ENCODE data around the gene SNRPA. TPM values are rescaled to one million over a fixed set of nuclear protein-coding genes. Genes with fewer than 3 reads are reported as not detected.
A peak's percentile ranks its signal among the peaks of the same experiment; 100 is the strongest.

Gene SNRPA
- total RNA-seq, 1 experiment from 2014 or later: 225 TPM

DNA sequence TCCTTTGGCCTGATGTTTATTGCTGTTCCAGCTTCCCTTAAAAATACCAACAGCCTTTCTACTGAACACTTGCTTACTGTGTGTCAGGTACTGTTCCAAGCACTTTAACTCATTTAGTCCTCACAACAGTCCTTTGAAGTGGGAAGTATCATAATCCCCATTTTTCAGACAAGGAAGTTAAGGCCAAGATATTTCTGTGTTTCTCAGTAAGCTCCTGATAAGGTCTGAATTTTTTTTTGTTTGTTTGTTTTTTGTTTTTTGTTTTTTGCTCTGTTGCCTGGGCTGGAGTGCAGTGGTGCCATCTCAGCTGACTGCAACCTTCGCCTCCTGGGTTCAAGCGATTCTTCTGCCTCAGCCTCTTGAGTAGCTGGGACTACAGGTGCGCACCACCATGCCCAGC is 7.5 kb downstream of the SNRPA start:
- Histone ChIP-seq H2BK20ac (ENCODE audit: low read depth, low read length, poor library complexity, severe bottlenecking) (no peak overlapping the region), H3K4me2 (ENCODE audit: insufficient read depth, insufficient read length, low read length) (no peak overlapping the region), H3K9me3 (ENCODE audit: control insufficient read depth, low read depth, low read length) (no peaks in the 10 kb centered on the region), H2AK5ac (ENCODE audit: insufficient read length, low read length) (no peak overlapping the region), H2BK15ac (ENCODE audit: low read depth, low read length) (no peak overlapping the region), H3T11ph (ENCODE audit: low read length) (no peak overlapping the region), H3K27ac (ENCODE audit: insufficient read length, low read depth, low read length) (no peak overlapping the region), H3K4ac (ENCODE audit: low read depth, low read length) (no peak overlapping the region), H3K9ac (ENCODE audit: extremely low read depth, insufficient read length, low read length) (no peak overlapping the region), H3K14ac (ENCODE audit: insufficient read depth, low read length) (no peak overlapping the region), H3K79me1 (ENCODE audit: insufficient read depth, low read depth, low read length, poor library complexity, severe bottlenecking) (peaks cover 17% of the 10 kb centered on the region), H4K8ac (replicated peaks; ENCODE audit: insufficient read length, low read depth, low read length) (no peak overlapping the region), H2AFZ (ENCODE audit: low read length) (no peak overlapping the region), H4K91ac (ENCODE audit: insufficient read length, low read depth, low read length) (no peak overlapping the region), H2BK120ac (ENCODE audit: low read depth, low read length, poor library complexity, severe bottlenecking) (no peak overlapping the region), H3K18ac (ENCODE audit: insufficient read length, low read depth, low read length) (no peak overlapping the region), H3K23me2 (ENCODE audit: insufficient read length, low read depth, low read length, poor library complexity, severe bottlenecking) (no peaks in the 10 kb centered on the region), H3K23ac (ENCODE audit: insufficient read length, low read depth, low read length) (no peak overlapping the region), H3K27me3 (ENCODE audit: insufficient read depth, low read length) (no peaks in the 10 kb centered on the region; the same call in 1 of the 2 replicates), H2BK5ac (ENCODE audit: insufficient read length, low read length) (no peak overlapping the region), H3K79me2 (ENCODE audit: insufficient read depth, low read length) (peaks cover 25% of the 10 kb centered on the region; the same call in 1 of the 2 replicates), H4K5ac (ENCODE audit: insufficient read length, low read depth, low read length) (no peak overlapping the region), H2BK12ac (ENCODE audit: insufficient read length, low read depth, low read length) (no peak overlapping the region), H3K4me1 (ENCODE audit: insufficient read depth, low read length) (no peaks in the 10 kb centered on the region), H3K56ac (ENCODE audit: insufficient read length, low read depth, low read length) (no peak overlapping the region), H4K20me1 (ENCODE audit: control insufficient read depth, insufficient read depth, insufficient read length) (peaks cover 3% of the 10 kb centered on the region)
- no peak for DNase-seq
- WGBS (ENCODE audit: extremely low coverage, insufficient read length, low lambda C conversion rate): no CpG with 5 or more reads among the region's 3 CpGs
- peaks cover 69 to 93% (median 86%) of the 10 kb centered on the region in 3 experiments for H3K36me3 Mint-ChIP-seq (ENCODE audit: insufficient read depth in 1 of 3, low read depth in 3 of 3)
- no peak for TF ChIP-seq CTCF (conservative IDR thresholded peaks at IDR 0.05)
- peaks cover 14 to 15% of the 10 kb centered on the region in 2 experiments for H3K4me1 Mint-ChIP-seq
- peak overlapping the region in 2 of 3 experiments; percentile 24 to 42; a peak in 2 of 7 replicates for H3K27ac Mint-ChIP-seq
- no peaks in the 10 kb centered on the region for H3K27me3 Mint-ChIP-seq (ENCODE audit: low read depth)
- H3K4me3 Mint-ChIP-seq: no peak overlapping the region
- no peaks in the 10 kb centered on the region for H3K9me3 Mint-ChIP-seq
